CD4-positive, alpha-beta T cell treated with Interleukin-4 for 4 hours (primary cell): Measurements from ENCODE around the gene OGFR.

ENCODE experiments used
- DNase-seq: peaks from one replicate; pipeline ENCODE4 v3.0.0-alpha.2; 2020

Gene OGFR

DNA sequence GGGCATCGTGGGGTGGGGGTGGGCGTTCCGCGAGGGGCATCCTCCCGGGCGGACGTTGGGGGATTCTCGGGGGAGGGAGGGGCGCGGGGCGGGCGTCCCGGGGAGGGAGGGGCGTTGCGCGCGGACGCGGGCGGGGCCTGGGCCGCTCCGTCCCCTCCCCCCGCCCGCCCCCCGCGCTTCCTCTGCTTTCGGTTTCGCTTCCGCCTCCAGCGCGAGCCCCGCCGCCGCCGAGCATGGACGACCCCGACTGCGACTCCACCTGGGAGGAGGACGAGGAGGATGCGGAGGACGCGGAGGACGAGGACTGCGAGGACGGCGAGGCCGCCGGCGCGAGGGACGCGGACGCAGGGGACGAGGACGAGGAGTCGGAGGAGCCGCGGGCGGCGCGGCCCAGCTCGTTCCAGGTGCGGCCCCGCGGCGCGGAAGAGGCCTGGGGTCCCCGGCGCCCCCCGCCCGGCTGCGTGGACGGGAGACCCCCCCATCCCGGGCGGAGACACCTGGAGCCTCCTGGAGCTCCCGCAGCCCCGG, at the start of gene OGFR:
Gene OGFR (plus strand): TSS at position 209 of the 528 bp plus-strand sequence. CDS start 25 bp downstream, at position 234.
- peak; percentile 60 for DNase-seq

DNA sequence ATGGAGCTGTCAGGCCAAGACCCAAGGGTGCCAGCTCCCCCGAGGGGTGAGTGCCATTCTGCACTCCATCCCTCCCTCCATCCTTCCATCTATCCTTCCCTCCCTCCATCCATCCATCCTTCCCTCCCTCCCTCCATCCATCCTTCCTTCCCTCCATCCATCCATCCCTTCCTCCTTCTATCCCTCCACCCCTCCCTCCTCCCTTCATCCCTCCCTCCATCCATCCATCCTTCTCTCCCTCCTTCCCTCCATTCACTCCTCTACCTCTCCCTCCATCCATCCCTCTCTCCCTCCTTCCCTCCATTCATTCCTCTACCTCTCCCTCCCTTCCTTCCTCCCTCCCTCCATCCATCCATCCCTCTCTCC, 49.7 kb upstream of the OGFR start:
- no peak for DNase-seq

- no peak for DNase-seq
Measured at GRCh38 chr20:62755817-62756724, 48.6 kb upstream of the OGFR start.

DNA sequence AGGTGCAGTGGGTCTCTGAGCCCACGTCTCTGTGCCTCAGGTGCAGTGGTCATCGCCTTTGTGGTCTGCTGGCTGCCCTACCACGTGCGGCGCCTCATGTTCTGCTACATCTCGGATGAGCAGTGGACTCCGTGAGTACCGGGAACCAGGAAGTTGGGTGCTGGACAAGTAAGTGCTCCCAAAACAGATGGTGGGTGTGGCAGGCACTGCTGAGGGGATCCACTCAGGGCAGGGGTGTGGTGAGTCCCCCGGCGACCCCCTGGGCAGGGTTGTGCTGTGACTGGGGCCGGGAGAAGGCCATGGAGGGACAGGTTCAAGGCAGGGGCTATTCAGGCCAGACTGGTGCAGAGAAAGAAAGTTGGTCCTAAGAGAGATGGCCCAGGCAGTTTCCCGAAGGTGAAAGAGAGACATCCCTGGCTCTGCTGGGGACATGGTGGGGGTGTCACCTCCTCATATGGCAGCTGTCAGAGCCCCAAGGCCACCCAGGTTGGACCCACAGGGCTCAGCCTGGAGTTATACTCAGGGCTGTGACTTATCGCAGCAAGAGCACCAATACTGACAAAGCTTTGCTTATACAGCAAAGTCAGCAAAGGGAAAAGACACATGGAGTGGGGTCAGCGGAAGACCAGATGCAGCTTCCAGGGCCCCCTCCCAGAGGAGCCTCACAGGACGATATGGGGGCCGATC, 46.3 kb upstream of the OGFR start:
- no peak for DNase-seq

DNA sequence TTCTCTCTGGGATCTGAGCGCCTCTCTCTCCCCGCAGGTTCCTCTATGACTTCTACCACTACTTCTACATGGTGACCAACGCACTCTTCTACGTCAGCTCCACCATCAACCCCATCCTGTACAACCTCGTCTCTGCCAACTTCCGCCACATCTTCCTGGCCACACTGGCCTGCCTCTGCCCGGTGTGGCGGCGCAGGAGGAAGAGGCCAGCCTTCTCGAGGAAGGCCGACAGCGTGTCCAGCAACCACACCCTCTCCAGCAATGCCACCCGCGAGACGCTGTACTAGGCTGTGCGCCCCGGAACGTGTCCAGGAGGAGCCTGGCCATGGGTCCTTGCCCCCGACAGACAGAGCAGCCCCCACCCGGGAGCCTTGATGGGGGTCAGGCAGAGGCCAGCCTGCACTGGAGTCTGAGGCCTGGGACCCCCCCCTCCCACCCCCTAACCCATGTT, 44.6 kb upstream of the OGFR start:
- DNase-seq, result no peak

DNA sequence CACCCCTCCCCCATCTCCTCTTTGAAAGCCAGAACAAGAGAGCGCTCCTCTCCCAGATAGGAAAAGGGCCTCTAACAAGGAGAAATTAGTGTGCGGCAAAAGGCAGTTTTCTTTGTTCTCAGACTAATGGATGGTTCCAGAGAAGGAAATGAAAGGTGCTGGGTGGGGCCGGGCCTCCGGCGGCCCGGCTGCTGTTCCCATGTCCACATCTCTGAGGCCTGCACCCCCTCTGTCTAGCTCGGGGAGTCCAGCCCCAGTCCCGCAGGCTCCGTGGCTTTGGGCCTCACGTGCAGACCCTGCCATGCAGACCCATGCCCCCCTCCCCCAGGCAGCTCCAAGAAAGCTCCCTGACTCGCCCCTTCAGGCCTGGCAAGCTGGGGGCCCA, 44.2 kb upstream of the OGFR start:
- no peak for DNase-seq

DNA sequence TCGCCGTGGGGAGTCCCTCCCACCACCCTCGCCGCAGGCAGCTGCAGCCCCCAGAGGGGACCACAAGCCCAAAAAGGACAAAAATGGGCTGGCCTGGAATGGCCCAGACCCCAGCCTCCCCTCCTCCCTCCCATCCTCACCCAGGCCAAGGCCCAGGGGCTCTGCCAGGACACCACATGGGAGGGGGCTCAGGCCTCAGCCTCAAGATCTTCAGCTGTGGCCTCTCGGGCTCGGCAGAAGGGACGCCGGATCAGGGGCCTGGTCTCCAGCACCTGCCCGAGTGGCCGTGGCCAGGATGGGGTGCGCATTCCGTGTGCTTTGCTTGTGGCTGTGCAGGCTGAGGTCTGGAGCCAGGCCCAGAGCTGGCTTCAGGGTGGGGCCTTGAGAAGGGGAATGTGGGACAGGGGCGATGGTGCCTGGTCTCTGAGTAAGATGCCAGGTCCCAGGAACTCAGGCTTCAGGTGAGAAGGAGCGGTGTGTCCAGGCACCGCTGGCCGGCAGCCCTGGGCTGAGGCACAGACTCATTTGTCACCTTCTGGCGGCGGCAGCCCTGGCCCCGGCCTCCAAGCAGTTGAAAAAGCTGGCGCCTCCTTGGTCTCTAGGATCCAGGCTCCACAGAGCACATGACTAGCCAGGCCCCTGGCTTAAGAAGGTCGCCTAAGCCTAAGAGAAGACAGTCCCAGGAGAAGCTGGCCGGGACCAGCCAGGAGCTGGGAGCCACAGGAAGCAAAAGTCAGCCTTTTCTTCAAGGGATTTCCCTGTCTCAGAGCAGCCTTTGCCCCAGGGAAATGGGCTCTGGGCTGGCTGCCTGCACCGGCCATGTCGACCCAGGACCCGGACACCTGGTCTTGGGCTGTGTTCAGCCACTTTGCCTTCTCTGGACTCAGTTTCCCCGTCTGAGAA, 43.5 kb upstream of the OGFR start:
- no peak for DNase-seq

DNA sequence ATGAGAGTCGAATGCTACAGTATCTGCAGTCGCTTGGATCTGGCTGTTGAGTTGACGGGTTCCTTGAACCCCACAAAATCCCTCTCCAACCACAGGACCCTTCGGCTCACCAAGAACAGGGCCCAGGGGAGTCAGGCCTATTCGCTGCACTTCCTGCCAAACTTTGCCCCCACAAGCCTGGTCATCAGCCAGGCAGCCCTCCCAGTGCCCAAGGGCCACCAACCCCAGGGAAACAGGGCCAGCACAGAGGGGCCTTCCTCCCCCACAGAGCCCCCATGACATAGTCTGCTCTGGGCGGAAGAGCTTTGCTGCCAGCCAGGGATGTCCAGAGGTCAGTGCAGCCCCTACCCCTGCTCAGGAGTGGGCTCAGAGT, 42.9 kb upstream of the OGFR start:
- DNase-seq, result no peak

DNA sequence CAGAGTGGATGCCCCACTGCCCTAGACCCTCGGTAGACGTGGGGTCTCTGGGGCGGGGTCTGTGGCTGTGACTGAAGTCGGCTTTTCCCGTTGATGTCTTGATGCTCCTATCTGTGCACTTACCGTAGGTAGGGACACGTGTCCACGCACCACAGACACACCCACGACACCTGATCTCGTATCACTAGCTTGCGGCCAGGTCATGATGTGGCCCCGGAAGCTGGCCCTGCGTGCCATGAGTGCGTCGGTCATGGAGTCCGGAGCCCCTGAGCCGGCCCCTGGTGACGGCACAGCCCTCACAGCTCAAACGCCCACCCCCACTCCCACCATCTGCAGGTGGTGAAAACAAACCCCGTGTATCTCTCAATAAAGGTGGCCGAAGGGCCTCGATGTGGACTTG, 42.3 kb upstream of the OGFR start:
- DNase-seq, result no peak

DNA sequence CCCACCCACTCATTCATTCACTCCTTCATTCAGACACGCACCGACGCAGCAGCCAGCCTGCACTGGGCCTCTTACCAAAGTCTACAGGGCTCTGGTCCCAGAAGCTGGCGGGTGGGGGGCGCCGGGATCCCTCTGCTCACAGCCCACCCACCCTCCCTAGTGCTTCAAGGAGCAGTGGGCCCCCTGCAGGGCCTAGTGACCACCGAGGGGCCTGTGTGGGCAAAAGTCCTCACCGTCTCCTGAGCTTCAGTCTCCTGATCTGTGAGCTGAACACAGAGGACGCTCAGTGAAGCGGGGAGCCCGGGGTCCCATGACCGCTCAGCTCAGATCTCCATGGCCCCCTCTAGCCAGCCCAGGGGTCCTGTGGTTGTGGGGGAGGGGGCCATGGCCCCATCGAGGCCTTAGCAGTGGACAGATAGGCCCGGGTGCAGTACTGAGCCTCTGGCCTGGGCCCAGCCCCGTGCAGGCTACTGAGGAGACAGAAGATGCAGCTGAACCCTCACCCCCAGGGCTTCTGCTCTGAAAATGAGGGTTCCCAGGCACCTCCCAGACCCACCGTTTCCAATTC, 41.8 kb upstream of the OGFR start:
- DNase-seq, result no peak

- DNase-seq, result no peak
Measured at GRCh38 chr20:62763404-62763803, 41.2 kb upstream of the OGFR start.

GRCh38 chr20:62764156-62764935, 40.3 kb upstream of the OGFR start:
- DNase-seq, result no peak

DNA sequence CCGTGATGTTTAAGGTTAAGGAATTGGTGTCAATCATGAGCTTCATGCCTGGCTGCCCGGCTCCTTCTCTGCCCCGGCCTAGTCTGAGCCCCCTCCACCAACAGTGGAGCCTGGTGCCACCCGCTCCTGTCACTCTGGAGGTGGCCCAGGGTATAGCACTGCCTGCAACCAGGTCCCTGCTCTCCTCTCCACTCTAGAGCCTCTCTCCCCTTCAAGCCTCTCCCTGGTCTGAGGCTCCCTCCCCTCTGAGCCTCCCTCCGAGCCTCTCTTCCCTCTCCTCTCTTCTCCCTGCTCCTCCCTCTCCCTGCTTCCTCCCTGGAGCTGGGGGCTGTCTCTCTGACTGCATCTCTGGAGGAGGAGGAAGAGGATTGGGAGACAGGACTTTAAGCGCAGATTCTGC, 39.6 kb upstream of the OGFR start:
- no peak for DNase-seq

DNA sequence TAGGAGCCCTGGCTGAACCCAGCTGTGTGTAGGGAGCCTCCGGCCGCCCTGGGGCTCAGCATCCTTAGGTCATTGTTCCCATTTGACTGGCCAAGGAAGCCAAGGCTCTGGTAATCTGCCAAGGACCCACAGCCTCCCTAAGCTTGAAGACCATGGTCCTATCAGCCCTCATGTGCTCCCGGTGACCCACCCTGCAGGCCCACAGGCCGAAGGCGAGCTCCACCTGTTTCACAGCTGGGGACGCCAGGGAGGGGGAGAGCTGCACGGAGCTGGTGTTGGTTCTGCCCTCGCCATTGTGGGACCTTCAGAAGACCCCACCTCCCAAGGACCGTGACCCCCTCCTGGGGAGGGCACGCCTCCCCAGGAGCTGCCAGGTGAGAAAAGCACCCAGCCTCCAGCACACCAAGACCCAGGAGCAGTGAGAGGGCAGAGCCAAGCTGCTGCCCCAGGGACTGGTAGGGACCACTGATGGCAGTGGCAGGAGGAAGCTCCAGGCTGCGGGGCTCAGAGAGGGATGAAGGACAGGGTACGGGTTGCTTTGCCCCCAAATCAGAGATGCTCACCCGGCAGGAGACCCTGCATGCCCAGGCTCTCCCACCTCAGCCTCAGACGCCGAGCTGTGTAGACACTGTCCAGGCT, 39.1 kb upstream of the OGFR start:
- DNase-seq, result no peak

GRCh38 chr20:62766071-62766450, 38.6 kb upstream of the OGFR start:
- no peak for DNase-seq

- DNase-seq, result no peak
Measured at GRCh38 chr20:62766716-62767115, 37.9 kb upstream of the OGFR start.

- no peak for DNase-seq
Measured at GRCh38 chr20:62768234-62768546, 36.4 kb upstream of the OGFR start.

- no peak for DNase-seq
Measured at GRCh38 chr20:62768551-62769287, 35.9 kb upstream of the OGFR start.

GRCh38 chr20:62769346-62770071, 35.1 kb upstream of the OGFR start:
- DNase-seq, result no peak
